ENCODE measurements around the gene SYDE1.

DNA sequence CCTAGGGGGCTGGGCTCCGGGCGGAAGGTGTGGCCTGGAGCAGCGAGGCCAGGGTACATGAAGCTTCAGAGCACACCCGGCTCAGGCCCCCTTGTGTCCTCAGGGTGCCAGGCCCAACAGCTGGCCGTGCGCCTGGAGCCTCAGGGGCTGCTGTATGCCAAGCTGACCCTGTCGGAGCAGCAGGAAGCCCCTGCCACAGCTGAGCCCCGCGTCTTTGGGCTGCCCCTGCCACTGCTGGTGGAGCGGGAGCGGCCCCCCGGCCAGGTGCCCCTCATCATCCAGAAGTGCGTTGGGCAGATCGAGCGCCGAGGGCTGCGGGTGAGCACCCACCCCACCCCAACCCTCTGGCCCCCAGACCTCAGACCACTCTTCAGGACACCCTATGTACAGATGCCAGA is 3.2 kb downstream of the SYDE1 start:
- TF ChIP-seq EZH2 (IDR thresholded peaks at IDR 0.05; ENCODE audit: low read depth, unreplicated experiment) (no peak), POLR2AphosphoS5 (IDR thresholded peaks at IDR 0.05; ENCODE audit: low read depth) (no peak), EZH2phosphoT487 (IDR thresholded peaks at IDR 0.05; ENCODE audit: unreplicated experiment) (no peak), JUNB (IDR thresholded peaks at IDR 0.05; ENCODE audit: unreplicated experiment) (no peak), STAT1 (IDR thresholded peaks at IDR 0.05; ENCODE audit: unreplicated experiment) (no peak), ZNF331 (CRISPR knock-in tag; IDR thresholded peaks at IDR 0.05; ENCODE audit: low read depth) (no peak), ZNF114 (CRISPR knock-in tag; IDR thresholded peaks at IDR 0.05) (no peak)
- TF ChIP-seq, protein P1, sequence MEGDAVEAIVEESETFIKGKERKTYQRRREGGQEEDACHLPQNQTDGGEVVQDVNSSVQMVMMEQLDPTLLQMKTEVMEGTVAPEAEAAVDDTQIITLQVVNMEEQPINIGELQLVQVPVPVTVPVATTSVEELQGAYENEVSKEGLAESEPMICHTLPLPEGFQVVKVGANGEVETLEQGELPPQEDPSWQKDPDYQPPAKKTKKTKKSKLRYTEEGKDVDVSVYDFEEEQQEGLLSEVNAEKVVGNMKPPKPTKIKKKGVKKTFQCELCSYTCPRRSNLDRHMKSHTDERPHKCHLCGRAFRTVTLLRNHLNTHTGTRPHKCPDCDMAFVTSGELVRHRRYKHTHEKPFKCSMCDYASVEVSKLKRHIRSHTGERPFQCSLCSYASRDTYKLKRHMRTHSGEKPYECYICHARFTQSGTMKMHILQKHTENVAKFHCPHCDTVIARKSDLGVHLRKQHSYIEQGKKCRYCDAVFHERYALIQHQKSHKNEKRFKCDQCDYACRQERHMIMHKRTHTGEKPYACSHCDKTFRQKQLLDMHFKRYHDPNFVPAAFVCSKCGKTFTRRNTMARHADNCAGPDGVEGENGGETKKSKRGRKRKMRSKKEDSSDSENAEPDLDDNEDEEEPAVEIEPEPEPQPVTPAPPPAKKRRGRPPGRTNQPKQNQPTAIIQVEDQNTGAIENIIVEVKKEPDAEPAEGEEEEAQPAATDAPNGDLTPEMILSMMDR (conservative IDR thresholded peaks at IDR 0.05; ENCODE audit: low read depth in 2 of 2), result no peak
- TF ChIP-seq, protein P2, sequence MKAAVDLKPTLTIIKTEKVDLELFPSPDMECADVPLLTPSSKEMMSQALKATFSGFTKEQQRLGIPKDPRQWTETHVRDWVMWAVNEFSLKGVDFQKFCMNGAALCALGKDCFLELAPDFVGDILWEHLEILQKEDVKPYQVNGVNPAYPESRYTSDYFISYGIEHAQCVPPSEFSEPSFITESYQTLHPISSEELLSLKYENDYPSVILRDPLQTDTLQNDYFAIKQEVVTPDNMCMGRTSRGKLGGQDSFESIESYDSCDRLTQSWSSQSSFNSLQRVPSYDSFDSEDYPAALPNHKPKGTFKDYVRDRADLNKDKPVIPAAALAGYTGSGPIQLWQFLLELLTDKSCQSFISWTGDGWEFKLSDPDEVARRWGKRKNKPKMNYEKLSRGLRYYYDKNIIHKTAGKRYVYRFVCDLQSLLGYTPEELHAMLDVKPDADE (IDR thresholded peaks at IDR 0.05), result no peak
- TF ChIP-seq, protein P3, sequence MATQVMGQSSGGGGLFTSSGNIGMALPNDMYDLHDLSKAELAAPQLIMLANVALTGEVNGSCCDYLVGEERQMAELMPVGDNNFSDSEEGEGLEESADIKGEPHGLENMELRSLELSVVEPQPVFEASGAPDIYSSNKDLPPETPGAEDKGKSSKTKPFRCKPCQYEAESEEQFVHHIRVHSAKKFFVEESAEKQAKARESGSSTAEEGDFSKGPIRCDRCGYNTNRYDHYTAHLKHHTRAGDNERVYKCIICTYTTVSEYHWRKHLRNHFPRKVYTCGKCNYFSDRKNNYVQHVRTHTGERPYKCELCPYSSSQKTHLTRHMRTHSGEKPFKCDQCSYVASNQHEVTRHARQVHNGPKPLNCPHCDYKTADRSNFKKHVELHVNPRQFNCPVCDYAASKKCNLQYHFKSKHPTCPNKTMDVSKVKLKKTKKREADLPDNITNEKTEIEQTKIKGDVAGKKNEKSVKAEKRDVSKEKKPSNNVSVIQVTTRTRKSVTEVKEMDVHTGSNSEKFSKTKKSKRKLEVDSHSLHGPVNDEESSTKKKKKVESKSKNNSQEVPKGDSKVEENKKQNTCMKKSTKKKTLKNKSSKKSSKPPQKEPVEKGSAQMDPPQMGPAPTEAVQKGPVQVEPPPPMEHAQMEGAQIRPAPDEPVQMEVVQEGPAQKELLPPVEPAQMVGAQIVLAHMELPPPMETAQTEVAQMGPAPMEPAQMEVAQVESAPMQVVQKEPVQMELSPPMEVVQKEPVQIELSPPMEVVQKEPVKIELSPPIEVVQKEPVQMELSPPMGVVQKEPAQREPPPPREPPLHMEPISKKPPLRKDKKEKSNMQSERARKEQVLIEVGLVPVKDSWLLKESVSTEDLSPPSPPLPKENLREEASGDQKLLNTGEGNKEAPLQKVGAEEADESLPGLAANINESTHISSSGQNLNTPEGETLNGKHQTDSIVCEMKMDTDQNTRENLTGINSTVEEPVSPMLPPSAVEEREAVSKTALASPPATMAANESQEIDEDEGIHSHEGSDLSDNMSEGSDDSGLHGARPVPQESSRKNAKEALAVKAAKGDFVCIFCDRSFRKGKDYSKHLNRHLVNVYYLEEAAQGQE (IDR thresholded peaks at IDR 0.05; ENCODE audit: unreplicated experiment), result no peak
- TF ChIP-seq, protein P4, sequence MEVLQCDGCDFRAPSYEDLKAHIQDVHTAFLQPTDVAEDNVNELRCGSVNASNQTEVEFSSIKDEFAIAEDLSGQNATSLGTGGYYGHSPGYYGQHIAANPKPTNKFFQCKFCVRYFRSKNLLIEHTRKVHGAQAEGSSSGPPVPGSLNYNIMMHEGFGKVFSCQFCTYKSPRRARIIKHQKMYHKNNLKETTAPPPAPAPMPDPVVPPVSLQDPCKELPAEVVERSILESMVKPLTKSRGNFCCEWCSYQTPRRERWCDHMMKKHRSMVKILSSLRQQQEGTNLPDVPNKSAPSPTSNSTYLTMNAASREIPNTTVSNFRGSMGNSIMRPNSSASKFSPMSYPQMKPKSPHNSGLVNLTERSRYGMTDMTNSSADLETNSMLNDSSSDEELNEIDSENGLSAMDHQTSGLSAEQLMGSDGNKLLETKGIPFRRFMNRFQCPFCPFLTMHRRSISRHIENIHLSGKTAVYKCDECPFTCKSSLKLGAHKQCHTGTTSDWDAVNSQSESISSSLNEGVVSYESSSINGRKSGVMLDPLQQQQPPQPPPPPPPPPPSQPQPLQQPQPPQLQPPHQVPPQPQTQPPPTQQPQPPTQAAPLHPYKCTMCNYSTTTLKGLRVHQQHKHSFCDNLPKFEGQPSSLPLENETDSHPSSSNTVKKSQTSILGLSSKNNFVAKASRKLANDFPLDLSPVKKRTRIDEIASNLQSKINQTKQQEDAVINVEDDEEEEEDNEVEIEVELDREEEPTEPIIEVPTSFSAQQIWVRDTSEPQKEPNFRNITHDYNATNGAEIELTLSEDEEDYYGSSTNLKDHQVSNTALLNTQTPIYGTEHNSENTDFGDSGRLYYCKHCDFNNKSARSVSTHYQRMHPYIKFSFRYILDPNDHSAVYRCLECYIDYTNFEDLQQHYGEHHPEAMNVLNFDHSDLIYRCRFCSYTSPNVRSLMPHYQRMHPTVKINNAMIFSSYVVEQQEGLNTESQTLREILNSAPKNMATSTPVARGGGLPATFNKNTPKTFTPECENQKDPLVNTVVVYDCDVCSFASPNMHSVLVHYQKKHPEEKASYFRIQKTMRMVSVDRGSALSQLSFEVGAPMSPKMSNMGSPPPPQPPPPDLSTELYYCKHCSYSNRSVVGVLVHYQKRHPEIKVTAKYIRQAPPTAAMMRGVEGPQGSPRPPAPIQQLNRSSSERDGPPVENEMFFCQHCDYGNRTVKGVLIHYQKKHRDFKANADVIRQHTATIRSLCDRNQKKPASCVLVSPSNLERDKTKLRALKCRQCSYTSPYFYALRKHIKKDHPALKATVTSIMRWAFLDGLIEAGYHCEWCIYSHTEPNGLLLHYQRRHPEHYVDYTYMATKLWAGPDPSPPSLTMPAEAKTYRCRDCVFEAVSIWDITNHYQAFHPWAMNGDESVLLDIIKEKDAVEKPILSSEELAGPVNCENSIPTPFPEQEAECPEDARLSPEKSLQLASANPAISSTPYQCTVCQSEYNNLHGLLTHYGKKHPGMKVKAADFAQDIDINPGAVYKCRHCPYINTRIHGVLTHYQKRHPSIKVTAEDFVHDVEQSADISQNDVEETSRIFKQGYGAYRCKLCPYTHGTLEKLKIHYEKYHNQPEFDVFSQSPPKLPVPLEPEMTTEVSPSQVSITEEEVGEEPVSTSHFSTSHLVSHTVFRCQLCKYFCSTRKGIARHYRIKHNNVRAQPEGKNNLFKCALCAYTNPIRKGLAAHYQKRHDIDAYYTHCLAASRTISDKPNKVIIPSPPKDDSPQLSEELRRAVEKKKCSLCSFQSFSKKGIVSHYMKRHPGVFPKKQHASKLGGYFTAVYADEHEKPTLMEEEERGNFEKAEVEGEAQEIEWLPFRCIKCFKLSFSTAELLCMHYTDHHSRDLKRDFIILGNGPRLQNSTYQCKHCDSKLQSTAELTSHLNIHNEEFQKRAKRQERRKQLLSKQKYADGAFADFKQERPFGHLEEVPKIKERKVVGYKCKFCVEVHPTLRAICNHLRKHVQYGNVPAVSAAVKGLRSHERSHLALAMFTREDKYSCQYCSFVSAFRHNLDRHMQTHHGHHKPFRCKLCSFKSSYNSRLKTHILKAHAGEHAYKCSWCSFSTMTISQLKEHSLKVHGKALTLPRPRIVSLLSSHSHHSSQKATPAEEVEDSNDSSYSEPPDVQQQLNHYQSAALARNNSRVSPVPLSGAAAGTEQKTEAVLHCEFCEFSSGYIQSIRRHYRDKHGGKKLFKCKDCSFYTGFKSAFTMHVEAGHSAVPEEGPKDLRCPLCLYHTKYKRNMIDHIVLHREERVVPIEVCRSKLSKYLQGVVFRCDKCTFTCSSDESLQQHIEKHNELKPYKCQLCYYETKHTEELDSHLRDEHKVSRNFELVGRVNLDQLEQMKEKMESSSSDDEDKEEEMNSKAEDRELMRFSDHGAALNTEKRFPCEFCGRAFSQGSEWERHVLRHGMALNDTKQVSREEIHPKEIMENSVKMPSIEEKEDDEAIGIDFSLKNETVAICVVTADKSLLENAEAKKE (CRISPR knock-in tag; IDR thresholded peaks at IDR 0.05), result no peak
